GM18505 (cell line): ENCODE data around the gene LGALS9.

Source experiments
- ATAC-seq: cut with Tn5 transposase; IDR thresholded peaks from one replicate; pipeline ENCODE4 v1.9.1; 2021; ENCODE audit not compliant: unreplicated experiment
- POLR2A ChIP-seq: IDR thresholded peaks from 4 replicates; pipeline ENCODE4 v1.6.1; 2011; ENCODE audit warnings: borderline replicate concordance; ENCODE audit not compliant: insufficient read depth, insufficient read length; ENCODE audit errors: extremely low read depth

LGALS9 gene

DNA sequence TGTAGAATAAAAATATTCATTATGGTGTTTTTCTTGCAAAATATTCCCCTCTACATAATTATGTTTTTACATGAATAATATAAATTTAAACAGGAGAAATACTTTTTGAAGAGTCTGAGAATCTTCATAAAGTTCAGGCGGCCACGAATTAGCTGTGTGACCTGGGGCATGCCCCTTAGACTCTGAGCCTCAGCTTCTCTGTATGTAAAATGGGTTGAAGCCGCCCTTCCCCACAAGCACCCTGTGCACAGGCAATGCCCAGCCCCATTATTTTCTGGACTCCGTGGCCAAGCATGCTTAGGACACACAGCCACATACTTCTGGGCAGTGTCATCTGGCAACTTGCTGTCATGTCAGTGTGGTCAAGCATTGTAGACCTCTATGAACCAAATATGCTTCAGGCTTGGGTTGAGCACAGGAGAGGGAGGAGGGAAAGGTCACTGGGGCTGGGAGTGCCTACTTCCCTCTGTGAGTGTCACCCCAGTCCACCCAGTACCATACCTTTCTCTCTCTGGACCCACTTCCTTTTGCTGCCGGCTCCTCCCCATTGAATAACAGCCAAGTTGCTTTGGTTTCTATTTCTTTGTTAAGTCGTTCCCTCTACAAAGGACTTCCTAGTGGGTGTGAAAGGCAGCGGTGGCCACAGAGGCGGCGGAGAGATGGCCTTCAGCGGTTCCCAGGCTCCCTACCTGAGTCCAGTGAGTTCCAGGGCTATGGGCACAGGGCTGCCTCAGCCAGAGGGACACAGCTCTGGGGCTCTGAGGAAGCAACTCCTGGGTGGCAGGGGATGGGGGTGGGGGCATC, at the start of gene LGALS9:
TSS of gene LGALS9 (plus strand) at position 582 of the 804 bp plus-strand sequence. CDS start at position 660, 78 bp downstream.
- ATAC-seq = peak; percentile 53
- peak; percentile 63 for TF ChIP-seq POLR2A

DNA sequence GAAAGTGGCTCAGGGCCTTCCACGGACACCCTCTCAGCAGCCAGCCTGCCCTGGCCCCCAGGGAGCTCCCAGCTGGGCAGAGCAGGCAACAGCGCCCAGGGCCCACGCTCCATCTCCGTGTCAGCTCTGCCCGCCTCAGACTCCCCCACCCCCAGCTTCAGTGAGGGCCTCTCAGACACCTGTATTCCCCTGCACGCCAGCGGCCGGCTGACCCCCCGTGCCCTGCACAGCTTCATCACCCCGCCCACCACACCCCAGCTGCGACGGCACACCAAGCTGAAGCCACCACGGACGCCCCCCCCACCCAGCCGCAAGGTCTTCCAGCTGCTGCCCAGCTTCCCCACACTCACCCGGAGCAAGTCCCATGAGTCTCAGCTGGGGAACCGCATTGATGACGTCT, 48.3 kb upstream of the LGALS9 start:
- no peak for ATAC-seq
- no peak for TF ChIP-seq POLR2A

DNA sequence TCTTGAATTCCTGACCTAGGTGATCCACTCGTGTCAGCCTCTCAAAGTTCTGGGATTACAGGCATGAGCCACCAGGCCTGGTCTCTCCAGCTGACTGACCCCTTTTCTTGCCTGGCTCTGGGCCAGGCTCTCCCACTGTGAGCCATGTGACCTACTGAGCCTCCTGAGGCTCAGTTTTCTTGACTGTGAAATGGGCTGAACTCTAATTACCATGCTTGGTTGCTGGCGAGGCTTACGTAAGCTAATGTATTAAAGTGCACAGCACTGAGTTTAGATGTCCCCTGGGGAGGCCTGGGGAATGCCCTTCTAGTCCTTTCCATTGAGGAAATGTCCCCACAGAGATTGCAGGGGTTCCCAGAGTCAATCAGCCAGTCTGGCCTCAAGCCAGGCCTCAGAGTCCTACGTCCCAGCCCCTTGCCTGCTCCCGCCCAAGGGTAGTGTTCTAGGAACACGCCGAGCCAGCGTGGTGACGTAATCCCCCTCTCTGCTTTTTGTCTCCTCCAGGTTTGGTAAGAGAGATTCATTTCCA, 45.8 kb upstream of the LGALS9 start:
- TF ChIP-seq POLR2A = no peak
- ATAC-seq = no peak

DNA sequence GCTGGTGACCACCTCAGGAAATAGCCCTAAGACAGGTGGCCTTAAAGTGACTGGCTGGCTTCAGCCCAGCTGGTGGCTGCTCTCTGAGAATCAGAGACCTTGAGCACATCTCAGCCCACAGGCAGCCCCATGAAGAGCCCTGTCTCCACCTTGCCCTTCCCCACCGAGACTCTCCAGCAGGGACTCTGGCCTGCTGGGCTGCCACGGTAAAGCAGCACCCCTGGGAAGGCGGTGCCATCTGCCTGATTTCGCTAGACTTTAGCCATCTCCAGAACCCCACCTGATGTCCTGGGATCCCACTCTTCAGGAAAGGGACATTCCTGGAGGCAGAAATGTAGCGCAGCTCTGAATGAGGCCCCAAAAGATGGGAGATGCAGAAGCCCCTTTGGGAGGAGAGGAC, 45.2 kb upstream of the LGALS9 start:
- TF ChIP-seq POLR2A = no peak
- ATAC-seq = no peak

DNA sequence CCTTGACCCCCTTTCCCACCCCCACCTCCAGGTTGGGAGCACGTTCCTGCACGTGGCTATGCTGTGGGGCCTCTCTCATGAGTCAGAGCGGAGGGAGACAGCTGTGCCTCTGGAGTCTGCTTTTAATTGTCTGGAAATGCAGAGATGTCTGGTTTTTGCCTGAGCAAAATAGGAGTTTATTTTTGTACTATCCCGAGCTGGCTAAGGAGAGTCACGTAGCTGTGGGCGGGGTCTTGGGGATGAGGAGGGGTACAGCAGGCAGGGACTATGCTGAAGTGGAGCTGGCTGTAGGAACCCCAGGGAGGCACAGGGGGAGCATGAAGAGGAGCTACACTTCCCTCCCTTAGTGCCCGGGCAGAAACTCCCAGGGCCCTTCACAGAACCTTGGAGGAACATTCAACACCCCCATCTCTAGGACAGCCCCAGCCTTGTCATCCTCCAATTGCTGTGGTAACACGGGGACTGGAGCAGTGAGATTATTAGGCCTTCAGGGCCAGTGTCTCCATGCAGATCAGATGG, 44.7 kb upstream of the LGALS9 start:
- TF ChIP-seq POLR2A = no peak
- no peak for ATAC-seq

DNA sequence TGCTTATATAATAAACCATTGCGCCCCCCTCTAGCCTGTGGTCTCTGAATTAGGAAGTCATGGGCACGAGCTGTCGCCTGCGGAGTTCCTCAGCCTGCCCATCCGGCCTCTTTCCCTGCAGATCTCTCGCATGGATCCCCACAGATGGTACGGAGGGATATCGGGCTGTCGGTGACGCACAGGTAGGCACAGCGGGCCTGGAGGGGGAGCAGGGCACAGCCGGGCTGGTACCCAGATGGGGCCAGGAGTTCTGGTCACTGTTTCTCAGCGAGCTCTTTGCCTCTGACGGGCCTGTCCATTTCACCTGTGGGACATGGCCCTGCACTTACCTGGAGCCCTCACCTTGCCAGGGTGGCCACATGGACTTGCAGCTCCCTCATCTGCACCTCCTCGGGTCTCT, 42.6 kb upstream of the LGALS9 start:
- no peak for ATAC-seq
- TF ChIP-seq POLR2A = no peak

DNA sequence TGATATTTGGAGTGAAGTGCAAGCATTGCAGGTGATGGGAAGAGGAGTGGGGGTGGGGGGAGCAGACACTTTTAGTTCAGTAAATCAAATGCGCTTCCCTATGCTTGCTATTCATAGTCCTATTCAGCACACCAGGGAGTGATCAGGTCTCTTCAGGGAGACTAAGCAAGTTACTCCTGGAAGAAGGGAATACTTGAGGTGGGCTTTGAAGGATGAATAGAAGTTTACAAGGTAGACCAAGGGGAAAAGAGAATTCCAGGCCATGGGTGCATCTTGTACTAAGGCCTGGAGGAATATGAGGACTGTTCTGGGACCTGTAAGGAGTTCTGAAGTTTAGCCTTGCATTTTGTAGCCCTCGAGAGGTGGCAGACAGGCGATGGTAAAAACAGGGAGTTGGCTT, 40.1 kb upstream of the LGALS9 start:
- no peak for TF ChIP-seq POLR2A
- ATAC-seq = no peak

DNA sequence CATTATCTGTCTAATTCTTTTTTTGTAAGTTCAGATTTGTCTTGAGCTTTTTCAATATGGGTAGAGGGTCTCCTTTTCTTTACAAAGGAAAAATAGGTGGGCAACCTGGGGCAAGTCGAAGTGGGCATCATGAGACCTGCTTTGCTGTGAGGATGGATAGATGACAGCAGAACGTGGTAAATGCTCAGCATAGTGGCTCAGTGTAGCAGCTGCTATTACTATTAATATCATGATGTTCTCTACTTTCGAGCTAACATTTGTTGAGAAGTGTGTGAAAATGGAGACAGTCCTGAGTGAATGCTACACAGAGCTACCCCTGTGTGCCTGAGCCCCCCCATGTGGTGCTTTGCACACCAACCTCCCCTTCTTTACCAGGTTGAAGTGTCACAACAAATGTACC, 39.0 kb upstream of the LGALS9 start:
- TF ChIP-seq POLR2A = no peak
- ATAC-seq = no peak

DNA sequence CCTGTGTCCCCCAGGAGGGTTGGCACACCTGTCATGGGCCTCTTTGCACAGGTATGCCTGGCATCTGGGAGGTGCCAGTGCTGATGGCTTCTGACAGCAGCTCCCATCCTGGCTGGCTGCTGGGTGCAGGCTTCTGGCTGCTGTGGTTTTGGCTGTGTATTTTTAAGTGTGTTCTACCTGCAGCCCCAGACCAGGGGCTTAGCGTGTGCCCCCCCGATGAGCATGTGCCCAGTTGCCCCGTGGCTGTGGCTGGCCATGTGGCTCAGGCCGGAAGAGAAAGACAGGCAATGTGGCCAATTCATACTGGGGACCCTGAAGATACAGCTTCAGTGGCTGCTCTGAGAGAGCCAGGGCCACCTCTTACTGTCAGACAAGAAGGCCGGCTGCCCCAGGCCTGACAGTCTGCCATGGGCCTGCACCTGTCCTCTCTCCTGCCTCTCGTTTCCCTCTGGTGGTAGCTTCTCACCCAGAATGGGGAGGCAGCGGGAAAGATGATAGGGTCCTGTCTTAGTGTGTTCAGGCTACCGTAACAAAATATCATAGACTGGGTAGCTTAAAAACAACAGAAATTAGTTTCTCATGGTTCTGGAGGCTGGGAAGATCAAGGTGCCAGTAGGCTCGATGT, 37.6 kb upstream of the LGALS9 start:
- TF ChIP-seq POLR2A = no peak
- ATAC-seq = no peak

DNA sequence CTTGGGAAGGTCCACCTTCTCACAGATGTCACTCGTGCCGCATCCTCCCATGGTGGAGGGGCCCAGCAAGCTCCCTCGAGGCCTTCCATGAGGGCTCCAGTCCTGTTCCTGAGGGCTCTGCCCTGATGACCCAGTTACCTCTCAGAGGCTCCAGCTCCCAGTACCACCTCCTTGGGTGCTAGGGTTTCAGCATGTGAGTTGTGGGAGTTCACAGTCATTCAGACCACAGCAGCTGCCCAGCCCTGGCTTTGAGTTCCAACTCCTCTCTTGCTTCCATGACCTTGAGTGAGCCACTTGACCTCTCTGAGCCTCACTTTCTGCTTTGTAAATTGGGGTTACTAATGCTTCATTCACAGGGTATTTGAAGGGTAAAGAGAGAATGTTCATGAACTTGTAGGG, 37.1 kb upstream of the LGALS9 start:
- no peak for ATAC-seq
- TF ChIP-seq POLR2A = no peak

DNA sequence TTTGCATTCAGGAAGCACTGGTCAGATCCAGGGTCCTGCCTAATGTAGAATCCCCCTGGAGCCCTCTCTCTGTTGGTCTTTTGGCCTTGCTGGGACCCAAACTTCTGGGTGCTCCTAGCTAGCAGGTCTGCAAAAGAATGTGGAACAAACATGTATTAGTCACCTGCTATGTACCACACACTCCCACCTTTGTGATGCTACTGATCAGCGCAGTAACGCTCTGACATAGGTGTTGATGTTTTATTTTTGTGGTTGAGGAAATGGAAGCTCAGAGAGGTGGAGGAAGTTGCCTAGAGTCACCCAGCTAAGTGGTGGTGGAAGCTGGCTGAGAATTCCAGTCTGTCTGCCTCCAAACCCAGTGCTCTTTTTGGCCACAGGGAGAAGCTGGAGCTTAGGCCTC, 35.8 kb upstream of the LGALS9 start:
- no peak for ATAC-seq
- no peak for TF ChIP-seq POLR2A

DNA sequence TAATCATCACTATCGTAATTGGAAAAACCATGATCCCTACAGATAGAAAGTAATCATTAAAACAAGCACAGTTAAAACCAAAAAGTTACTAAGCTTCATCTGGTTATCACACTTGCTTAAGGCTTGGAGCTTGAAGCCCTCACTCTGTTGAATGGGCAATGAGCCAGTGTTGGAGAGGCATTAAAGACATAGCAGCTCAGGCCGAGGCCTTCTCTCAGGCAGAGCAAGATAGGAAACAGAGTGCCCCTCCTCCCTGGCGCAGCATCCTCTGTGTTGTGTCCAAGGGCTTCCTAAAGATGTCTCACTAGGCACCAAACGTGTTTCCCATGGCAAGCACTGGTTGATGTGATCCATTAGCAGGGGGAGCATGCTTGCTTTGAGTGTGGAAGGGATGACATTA, 34.9 kb upstream of the LGALS9 start:
- TF ChIP-seq POLR2A = no peak
- no peak for ATAC-seq

DNA sequence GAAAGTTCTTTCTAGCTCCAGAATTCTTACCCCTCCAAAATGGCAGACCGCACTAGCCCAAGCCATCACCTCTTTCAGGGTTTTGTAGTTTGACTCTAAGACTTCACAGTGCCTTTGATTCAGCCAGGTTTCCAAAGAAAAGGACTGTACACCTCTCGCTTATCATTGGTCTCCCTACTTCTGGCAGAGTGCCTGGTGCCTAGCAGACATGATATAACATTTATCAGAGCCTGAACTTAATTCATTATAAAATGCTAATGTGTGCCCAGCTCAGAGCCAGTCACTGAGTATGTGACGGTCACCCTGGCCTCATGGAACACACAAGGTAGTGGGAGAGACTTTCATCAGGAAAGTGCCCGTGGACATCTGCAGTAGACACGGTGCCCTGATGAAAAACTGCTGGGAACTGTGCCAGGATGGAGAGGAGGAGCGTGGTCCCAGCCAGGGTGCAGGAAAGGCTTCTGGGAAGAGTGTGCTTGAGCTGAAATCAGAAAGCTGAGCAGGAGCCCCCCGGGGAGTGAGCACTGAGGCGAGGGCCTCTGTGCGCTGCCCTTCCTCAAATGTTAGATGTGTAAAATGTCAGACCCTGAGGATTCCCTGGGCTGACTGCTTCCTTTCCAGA, 34.3 kb upstream of the LGALS9 start:
- no peak for TF ChIP-seq POLR2A
- no peak for ATAC-seq
